HG03460 (cell line): ENCODE measurements around the gene CACNA2D3.

ENCODE experiments used
- ATAC-seq: cut with Tn5 transposase; IDR thresholded peaks from one replicate; pipeline ENCODE4 v1.9.1; 2021; ENCODE audit not compliant: unreplicated experiment

The CACNA2D3 gene

DNA sequence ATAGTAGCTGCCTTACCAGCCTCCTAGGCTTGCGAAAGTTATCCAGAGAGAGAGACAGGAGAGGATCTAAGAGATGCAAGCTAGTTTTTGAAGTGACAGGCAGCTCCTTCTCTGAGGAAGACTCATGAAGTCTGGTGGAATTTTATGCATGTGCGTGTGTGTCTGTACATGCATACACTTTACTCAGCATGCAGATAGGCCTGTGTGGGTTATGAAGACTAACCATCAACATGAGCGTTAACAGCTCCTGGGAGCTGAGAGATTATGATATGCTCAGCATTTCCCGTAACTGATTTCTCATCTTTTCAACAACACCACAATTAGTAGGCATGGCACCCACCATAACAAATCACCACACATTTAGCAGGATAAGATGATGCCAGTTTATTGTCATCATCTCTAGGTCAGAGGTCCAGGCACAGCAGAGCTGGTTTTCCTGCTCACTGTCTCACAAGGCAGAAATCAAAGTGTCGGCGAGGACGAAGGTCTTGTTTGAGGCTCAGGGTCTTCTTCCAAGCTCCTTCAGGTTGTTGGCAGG is 239.5 kb downstream of the CACNA2D3 start:
- no peak for ATAC-seq

DNA sequence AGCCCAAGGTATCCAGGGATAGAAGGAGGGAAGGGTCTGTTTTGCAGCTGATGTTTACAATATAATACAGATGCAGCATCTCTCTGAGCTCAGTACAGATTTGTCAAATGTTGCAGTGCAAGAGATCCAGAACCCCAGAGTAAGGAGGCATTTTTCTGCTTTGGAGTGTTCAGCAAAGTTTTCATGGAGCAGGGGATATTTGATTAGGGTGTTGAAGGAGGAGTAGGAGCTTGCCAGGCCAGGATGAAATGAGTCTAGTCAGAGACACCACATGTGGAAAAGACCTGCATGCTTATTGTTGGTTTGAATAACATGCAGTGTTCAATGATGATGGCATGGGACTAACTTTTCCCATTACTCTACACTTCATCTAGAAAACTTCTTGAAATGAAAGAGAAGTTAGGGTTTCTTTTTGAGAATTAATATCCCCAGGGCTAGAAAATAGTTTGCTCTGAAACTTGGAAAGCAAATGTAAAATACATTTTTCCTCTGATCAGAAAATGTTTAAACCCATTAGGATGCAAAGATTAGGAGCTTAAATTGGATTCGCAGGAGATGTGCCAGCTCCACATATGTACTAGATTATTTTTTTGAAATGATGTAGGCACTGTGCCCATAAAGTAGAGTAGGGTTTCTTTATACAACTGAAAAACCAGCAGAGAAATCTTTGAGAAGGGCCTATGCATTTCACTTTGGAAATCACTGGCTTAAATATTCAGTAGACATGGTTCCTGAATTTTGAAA is 243.8 kb downstream of the CACNA2D3 start:
- ATAC-seq = no peak

DNA sequence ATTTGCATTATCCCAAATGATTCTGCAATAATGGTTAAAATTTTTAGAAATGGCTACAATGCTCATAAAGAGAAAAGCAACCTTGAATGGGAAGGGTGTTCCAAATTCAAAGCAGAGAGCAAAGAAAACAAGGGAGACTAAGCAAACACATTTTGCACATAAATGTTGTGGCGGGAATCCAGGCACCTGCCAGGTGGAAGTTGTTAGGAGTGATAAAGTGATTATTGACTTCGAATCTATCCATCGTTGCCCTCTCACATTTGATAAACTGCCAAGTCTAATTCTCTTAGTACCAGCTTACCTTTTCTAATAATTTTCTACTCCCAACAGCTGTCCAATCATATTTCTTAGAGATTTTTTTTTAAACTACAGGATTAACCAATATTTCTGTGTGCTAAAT is 244.5 kb downstream of the CACNA2D3 start:
- ATAC-seq = no peak

DNA sequence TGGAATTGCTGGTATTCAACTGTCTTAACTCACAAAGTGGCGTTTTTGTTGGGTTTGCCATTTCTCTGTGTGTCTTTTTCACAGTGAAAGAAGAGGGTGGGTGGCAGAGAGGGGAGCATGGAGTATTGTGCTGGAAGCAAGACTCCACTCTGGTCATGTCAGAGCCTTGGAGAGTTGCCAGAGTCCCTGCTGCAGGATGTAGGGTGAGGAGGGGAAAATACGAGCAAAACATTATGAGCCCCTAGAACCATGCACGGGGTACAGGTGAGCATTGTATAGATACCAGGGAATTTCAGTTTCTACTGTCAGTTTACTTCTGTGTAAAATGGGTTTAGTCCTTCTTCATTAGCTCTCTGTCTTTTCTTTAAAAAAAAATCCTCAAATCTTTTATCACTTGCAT is 249.9 kb downstream of the CACNA2D3 start:
- ATAC-seq = no peak

DNA sequence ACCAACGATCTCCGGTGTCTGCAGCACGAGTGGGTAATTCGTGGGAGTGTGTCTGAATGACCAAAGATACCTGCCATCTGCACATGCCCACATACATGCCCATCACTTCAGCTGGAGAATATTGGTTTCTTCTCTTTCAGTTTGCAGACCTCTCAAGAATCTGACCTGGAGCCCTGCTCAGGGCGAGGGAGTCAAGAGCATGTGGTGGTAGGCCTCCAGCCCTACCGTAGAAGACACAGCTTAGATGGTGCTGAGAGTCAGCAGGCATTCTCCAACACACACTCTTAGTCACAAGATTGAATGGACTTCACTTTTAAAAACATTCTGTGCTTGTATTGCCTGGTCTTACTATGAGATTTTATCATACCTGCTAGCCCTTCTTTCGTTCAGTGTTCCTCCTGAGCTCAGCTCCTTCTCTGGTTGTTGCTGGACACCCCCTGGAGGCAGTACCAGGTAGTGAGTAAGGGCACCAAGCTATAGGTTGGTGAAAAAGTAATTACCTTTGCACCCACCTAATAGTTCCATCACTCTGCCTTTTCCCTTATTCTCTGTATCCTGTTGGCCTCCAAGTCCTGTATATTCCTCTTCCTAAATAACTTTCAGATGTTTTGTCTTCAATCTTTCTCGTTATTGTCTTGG is 252.0 kb downstream of the CACNA2D3 start:
- ATAC-seq = no peak

DNA sequence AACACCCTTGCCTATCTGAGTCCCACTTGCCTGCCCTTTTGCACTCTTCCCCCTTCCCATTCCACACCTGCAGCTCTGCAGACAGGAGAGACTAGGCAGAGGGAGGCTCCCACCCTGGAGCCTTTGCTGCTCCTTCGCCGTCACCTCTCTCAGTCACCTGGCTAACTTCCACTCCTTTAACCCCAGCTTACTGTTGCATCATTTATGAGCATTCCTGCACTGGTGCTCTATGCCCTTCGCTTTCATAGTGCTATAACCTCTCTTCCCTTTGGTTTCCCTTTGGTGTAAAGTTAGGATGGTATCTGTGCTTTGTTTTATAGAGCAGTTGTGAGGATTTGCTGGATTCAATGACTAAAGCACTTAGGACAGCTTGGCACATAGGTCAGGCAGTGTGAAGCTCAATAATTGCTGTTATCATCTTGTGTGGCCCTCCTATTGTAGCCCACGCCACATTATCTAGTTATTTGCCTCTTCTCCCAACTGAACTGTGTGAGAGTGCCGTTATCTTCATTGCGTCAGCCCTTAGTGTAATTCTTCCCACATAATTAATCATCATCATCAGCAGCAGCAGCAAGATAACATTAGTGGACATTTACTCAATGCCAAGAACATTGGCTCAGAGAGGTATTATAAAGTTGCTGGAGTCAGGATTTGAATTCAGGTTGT is 253.9 kb downstream of the CACNA2D3 start:
- no peak for ATAC-seq

DNA sequence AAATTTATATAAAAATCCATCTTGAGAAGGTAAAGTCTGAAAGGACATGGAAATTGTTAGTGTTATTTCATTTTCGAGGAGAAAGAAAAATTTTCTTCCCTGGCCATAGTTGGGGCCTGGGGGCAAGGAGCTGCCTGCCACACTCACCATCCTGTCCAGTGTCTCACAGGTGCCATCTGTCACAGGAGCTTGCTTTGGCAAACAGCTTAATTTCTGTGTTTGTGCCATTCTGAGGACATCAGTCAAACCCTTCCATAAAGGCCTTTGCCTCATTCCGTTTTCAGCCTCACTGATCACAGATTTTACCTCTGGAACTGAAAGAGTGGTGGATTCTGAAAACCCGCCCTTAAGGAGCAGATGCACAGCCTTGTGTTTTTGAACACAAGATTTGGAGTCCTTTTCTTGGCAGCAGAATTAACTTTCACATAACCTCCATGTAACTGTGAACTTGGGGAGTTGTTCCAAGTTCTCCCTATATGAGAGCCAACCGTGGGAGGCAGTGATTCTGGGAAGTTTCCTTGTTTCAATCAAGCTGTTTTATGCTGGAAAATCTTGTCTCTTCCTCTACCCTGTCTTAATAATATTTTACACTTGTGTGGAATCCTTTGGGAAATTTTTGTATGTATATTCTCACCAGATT is 254.7 kb downstream of the CACNA2D3 start:
- ATAC-seq = no peak

DNA sequence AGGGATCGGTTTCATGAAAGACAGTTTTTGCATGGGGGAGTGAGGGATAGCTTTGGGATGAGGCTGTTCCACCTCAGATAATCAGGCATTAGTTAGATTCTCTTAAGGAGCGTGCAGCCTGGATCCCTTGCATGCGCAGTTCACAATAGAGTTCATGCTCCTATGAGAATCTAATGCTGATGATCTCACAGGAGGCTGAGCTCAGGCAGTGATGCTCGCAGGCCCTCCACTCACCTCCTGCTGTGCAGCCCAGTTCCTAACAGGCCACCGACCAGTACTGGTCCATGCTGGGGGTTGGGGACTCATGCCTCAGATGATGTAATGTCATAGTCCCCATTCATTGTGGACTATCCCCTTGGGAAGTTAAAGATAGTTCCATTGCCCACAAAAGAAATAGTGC is 255.8 kb downstream of the CACNA2D3 start:
- no peak for ATAC-seq

DNA sequence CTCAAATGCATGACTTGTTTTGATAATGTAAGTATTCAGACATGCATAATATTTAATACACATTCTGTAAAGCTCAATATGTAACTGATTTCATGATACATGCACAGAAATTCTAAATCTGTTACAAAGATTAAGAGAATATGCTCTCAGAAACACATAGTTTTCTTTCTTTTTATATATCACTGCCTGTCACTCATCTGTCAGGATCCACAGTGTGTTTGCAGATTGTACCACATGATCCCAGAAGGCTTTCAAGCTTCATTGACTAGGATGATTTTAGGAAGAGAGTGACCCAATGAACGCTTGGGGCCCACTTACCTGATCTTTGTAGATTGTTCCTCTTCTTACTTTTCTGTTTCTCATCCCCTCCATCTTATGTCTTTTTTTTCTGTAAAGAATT is 261.9 kb downstream of the CACNA2D3 start:
- no peak for ATAC-seq

DNA sequence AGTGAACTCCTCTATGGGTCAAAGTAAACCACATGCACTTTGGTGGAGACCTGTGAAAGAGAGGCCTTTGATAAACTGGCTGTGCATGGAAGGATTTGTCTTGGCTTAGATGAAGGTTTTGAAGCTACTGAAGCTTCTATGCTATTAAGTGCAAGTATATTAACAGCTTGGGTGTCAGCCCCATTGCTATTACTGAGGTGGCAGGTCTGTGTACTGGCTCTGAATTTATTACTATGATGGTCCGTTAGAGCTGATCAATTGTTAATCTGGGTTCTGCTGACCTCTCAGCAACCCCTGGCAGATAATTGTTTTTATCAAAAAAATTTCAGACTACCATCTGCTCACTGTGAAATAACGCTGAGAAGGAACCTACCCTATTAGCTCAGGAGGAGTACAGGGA is 268.2 kb downstream of the CACNA2D3 start:
- ATAC-seq = no peak

DNA sequence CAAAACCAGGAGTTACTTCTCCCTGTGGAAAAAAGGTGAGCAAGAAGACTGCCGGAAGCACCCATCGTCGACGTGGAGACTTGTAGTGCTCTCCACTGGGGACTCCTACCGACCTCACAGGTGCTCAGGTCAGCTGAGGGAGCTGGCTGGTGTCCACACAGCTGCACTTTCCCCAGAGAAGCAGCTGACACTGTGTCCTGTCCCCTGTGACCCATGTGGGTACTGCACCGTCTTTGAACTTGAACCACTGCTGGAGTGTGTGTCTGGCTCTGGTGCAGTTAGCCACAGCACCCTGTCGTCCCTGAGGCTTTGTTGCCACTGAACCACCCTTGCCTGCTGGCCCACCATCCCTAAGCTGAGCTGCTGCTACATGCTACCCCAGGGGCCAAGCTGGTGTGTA is 270.8 kb downstream of the CACNA2D3 start:
- ATAC-seq = no peak

DNA sequence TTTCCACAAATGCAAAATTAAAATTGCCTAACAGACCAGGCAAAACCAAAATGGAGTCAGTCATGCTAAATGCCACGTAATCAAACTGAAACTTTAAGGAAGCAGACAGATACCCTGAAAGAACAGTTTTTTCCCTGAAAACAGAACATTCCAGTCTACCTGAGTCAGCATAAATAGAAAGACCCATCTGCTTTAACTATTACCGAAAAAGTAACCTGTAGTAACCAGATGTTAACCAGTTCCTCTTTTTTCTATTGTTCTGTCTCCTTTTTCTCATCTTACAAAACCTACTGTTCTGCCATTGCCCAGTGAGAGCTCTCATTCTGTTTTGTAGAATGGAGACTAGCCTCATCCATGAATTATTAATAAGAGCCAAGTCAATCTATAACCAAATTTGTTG is 286.0 kb downstream of the CACNA2D3 start:
- no peak for ATAC-seq

DNA sequence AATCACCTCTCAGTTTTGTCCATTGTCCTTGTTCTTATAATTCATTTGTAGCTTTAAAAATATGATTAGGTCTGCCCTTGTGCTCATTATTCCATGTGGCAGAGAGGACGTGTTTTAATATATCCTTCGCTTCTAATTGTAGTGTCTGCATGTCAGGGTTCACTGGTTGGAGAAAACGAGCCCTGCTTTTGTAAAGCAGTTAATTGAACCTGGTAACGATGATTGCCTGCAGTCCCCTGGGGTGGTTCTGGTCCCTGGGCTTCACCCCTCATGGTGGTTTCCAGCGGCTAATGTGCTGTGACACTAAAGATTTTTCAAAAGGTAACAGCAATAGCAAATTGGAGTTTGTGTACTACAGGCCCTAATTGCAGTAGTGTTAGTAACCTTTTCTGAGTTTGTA is 299.6 kb downstream of the CACNA2D3 start:
- ATAC-seq = no peak

DNA sequence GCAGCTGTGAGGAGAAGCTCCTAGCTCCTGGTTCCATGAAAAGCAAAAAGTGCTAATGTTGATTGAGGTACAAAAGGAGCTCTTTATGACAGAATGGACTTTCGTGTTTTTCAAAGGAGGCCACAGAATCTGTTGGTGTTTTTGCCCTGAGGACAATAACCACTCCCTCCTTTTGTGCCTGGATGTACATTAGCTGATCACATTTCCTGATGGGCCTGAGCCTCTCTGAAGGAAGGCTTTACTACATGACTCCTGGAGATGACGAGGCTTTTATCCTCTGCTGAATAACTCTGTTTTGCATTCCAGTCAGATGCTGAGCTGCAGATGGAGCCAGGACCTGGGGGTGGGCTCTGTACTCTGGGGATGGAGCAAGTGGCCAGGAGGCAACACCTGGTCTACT is 301.9 kb downstream of the CACNA2D3 start:
- ATAC-seq = no peak

DNA sequence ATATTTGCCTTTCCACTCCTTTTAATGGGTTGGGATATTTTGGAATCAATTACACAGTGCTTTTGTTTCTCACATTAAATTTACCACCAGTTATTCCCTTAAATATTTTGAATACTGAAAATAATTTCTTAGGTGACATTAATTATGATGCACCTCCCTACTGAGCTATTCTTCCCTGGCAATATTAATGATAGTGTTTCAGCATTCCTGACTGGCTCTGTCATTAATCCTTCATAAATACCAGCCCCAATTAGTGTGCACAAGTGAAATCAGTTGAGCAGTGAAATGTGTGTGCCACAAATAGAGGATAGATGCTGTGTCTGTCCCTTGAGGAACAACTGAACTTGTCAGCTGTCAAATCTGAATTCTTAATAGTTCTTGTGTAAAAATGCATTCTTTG is 304.0 kb downstream of the CACNA2D3 start:
- ATAC-seq = no peak

DNA sequence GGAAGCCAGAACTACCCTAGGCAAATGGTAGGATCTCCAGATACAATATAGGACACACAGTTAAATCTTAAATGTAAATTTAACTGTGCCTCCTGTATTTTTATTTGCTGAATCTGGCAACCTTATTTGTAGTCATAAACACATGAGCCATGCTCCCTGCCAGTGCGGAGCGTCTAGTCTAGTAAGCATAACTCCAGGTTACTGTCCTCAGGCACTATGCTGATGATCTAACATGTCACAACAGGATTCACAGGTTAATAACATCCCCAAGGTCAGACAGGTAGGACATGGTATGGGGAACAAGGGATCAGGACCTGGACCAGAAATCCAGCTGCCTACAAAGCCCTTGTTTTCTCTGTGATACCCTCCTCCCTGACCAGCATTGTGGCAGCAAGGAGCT is 305.1 kb downstream of the CACNA2D3 start:
- no peak for ATAC-seq

DNA sequence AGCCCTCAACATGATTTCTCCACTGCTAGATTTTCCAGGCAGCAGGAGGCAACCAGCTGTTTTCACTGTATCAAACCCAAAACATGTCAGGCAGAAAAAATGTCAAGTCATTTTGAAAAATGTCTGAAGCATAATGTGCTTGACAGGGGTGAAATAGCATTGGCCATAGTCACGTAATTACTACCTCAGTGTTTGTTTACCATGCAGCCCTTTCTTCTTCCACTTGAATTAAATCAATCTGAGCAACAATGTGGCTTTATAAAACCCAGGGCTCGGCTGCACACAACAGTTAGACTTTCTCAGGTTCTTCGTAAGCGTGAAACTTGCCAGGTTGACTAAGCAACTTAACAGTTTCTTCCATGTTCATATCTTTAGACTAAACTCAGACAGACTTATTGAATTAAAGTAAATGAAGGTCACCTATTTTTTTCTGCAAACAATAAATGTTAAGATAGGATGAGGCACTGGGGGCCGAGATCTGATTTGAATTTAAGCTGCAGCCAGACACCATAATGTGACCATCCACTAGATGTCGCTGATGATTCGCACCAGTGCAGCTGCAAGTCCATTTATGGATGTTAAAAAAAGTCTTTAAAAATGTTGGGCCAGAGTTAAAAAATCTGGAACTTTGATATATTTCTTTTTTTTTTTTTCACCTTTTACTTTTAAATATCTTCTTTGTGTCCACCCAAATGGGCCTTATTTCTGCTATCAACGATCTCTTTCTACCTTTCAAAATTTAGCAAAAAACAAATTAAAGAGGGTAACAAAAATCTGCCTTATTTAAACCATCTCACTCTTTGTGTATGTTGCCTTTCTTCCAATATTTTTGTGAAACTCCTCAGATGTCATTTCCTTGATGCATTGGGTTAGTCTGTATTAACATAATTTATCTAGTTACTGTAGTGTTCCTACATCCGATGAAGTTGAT is 305.9 kb downstream of the CACNA2D3 start:
- no peak for ATAC-seq

DNA sequence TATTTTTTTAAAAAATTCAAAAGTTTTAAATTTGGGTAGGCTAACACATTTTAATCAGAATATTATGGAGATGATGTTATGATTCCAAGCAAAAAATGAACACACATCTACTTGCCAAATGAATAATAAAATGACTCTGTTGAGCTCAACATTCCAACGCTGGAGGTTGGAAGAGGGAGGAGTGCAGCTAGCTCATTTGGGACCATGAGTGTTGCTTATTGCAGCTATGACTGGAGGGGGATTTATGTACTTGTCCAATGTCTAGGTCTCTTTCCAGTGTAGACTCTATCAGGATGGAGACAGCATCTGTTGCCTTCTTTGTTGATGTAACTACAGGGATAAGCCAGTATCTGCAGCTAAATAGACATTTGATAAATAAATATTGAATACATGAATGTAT is 310.6 kb downstream of the CACNA2D3 start:
- no peak for ATAC-seq

DNA sequence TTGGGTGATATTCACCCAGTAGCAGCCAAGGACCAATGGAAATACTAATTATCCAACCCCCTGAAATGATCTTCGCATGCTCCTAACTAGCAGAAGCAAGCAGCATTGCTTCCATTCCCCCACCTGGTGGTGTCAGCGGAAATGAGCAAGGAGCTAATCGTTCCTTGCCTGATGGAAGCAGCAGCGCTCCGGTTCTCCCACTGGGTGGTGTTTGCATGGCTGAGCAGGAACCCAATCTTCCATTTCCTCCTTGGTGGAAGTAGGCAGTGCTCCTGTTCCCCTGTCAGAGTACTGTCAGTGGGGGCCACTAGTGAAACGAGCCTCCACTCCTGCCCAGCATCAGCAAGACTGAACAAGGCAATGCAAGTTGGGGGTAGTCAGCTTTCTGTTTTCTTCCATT is 311.5 kb downstream of the CACNA2D3 start:
- no peak for ATAC-seq

DNA sequence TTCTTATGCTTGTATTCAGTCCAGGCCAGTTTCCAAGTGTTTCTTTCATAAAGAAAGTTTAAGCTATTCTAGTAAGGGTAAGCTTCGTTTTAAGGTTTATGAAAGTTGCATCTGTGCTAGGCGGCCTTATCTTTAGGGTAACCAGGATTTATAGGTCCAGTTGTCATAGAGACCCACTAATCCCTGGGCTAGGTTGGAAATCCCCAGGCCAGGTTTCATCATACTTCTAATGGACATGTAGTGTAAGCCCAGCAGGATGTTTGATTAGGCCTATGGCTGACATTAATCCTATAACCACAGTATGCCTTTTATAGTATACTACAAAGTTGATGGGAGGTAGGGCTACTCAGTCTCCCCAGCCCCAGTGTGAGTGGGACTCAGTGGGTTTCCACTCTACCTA is 312.4 kb downstream of the CACNA2D3 start:
- ATAC-seq = no peak

DNA sequence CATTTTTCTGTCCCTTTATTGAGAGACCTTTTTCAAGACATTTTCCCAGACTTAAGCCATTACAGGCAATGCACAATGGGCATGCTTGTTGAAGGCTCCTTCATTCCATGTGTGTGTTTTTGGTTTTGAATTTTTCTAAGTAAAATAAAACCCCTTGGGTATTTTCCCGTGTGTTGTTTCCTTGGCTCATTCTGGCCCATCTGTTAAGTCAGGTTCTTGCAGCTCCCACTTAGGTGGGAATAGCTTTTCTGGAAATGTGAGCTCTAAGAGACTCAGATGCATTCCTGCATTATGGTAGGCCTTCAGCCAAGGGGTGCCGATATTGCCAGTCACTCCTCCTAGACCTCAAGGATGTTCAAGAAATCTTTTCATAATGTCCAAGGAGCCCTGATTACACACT is 314.9 kb downstream of the CACNA2D3 start:
- ATAC-seq = no peak
